ENCODE data around the gene TRIP13. TPM values are rescaled to one million over a fixed set of nuclear protein-coding genes. Genes with fewer than 3 reads are reported as not detected.
"Not testable (repeated sequence)": the region's sequence is repeated elsewhere in the genome, so short reads cannot be mapped to it uniquely, and the experiment has no call there.

Gene TRIP13
- total and polyA plus RNA-seq, 7 donors = 0.39 to 2.9 (median 0.81) TPM

DNA sequence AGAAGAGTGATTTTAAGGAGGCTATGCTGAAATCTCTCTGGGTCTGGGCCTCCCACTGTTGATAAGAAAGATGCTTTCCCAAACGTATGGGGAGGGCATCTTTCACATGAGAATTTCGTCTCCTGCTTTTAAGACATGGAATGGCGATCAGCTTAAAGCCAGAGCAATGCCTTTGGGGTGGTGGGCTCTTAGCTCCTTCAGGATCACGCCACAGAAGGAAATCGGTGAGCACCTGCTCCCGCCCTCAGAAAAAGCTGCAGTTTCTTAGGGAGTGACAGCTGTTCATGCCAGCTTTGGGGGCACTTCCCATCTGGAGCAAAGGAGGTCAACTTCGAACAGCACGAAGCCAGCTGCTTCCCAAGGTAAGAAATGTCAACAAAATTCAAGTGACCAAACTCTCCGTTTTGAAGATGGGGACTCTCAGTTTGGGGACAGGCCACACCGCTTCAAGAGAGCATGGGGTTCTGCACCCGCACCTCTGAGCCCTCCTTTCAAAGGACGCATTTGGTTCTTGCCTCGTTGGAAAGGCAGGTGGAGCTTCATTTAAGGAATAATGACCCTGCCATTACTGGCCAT, 39.0 kb downstream of the TRIP13 start:
- intact Hi-C loops (cut with DNase I) = no loop called here
- Histone ChIP-seq H3K36me3 (ENCODE audit: insufficient read depth in 1 of 2, low read depth in 1 of 2) (no peaks in the 10 kb centered on the region), H3K27me3 (ENCODE audit: insufficient read depth in 3 of 3, low read length in 2 of 3) (peaks cover 0 to 26% (median 5%) of the 10 kb centered on the region in 3 donors), H3K27ac (no peak overlapping the region), H3K4me1 (peaks cover 3% of the 10 kb centered on the region), H3K4me3 (no peak overlapping the region), H3K9me3 (no peaks in the 10 kb centered on the region)
- TF ChIP-seq, protein P1, sequence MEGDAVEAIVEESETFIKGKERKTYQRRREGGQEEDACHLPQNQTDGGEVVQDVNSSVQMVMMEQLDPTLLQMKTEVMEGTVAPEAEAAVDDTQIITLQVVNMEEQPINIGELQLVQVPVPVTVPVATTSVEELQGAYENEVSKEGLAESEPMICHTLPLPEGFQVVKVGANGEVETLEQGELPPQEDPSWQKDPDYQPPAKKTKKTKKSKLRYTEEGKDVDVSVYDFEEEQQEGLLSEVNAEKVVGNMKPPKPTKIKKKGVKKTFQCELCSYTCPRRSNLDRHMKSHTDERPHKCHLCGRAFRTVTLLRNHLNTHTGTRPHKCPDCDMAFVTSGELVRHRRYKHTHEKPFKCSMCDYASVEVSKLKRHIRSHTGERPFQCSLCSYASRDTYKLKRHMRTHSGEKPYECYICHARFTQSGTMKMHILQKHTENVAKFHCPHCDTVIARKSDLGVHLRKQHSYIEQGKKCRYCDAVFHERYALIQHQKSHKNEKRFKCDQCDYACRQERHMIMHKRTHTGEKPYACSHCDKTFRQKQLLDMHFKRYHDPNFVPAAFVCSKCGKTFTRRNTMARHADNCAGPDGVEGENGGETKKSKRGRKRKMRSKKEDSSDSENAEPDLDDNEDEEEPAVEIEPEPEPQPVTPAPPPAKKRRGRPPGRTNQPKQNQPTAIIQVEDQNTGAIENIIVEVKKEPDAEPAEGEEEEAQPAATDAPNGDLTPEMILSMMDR (IDR thresholded peaks at IDR 0.05) = no peak
- DNase-seq (no peak), ATAC-seq (no peak)
- 75 to 78% (median 76%) methylated on average over 13 of the region's 13 CpGs for WGBS, 3 donors

DNA sequence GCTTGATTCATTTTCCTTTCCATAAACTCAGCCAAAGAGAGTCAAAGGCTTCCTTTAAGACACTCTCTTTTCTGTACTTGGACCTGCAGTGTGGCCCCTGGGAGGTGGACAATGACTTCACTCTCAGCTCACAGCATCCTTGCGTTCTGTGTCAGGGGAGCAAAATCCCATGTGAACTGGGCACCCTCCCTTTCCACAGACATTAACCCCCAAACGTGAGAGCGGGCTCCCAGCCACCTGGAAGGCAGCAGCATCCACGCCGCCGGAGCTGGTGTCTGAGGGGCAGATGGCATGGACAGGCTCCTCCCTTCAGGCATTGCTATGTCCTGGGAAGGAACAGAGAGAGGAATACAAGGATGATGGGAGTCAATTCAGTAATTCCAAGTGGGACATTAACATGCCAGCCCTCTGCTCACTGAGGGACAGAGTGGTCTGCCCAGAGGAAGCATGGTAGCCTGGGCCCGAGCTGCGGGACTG, 39.5 kb downstream of the TRIP13 start:
- TF ChIP-seq, protein P1 (IDR thresholded peaks at IDR 0.05) = no peak
- DNase-seq = peak in 1 of 2 donors; percentile 19
- ATAC-seq = no peak
- no peak overlapping the region for H3K27ac ChIP-seq
- H3K4me1 ChIP-seq = no peaks in the 10 kb centered on the region
- 61 to 68% (median 64%) methylated on average over 8 of the region's 8 CpGs for WGBS, 3 donors
- no peaks in the 10 kb centered on the region for H3K9me3 ChIP-seq
- intact Hi-C loops (cut with DNase I) = no loop called here
- peaks cover 0 to 21% (median 0%) of the 10 kb centered on the region in 3 donors for H3K27me3 ChIP-seq (ENCODE audit: insufficient read depth in 3 of 3, low read length in 2 of 3)
- no peak overlapping the region for H3K4me3 ChIP-seq
- no peaks in the 10 kb centered on the region for H3K36me3 ChIP-seq (ENCODE audit: insufficient read depth in 1 of 2, low read depth in 1 of 2)

DNA sequence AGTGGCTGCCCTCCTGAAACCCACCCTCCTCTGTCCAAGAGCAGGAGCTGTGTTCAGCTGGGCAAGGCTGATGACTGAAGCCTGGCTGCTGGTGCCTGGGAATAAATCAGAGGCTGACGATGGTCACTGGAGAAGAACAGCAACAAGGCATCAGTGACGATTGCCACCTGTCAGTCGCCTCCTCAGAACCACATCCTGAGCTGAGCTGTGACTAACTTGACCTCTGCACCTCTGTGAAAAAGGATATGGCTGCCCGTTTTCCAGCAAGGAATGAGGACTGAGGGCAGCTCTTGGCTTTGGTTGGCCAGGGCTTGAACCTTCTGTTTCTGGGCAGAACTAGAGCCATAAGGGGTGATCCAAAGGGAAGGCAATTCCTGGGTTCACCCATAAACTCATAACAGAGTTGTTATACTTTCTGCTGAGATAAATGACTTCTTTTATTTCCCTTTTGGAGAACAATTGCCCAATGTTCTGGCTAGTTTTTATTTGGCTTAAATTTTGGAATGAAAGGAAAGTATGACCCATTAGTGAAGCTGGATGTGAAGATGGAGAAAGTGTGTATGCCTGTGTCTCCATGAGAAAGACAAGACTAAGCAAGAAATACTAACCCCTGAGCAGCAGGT, 40.1 kb downstream of the TRIP13 start:
- TF ChIP-seq, protein P1 (IDR thresholded peaks at IDR 0.05) = no peak
- 28 to 47% (median 36%) methylated on average over 4 of the region's 4 CpGs for WGBS, 3 donors
- DNase-seq = peak in 1 of 2 donors; percentile 39
- Histone ChIP-seq H3K27ac (no peak overlapping the region), H3K4me3 (no peak overlapping the region), H3K27me3 (ENCODE audit: insufficient read depth in 3 of 3, low read length in 2 of 3) (peaks cover 0 to 16% (median 0%) of the 10 kb centered on the region in 3 donors), H3K9me3 (no peaks in the 10 kb centered on the region), H3K36me3 (ENCODE audit: insufficient read depth in 1 of 2, low read depth in 1 of 2) (no peaks in the 10 kb centered on the region), H3K4me1 (no peaks in the 10 kb centered on the region)
- intact Hi-C loops (cut with DNase I) = no loop called here
- peak in 2 of 4 donors; percentile 27 to 42 for ATAC-seq

DNA sequence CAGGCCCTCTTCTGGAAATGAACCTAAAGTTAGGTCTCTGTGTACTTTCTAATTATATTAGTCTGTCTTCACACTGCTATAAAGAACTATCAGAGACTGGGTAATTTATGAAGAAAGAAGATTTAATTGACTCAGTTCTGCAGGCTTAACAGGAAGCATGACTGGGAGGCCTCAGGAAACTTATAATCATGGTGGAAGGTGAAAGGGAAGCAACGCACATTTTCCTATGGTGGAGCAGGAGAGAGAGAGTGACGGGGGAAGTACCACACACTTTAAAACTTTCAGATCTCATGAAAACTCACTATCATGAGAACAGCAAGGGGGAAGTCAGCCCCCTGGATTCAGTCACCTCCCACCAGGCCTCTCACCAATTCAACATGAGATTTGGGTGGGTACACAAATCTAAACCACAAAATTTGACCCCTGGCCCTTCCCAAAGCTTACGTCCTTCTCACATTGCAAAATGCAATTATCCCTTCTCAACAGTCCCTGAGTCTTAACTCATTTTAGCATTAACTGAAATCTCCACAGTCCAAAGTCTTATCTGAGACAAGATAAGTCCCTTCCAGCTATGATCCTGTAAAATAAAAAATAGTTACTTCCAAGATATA, 40.7 kb downstream of the TRIP13 start:
- TF ChIP-seq, protein P1 (IDR thresholded peaks at IDR 0.05) = no peak
- DNase-seq (no peak), ATAC-seq (no peak)
- Histone ChIP-seq H3K27me3 (ENCODE audit: insufficient read depth in 3 of 3, low read length in 2 of 3) (peaks cover 0 to 11% (median 0%) of the 10 kb centered on the region in 3 donors), H3K4me1 (no peaks in the 10 kb centered on the region), H3K36me3 (ENCODE audit: insufficient read depth in 1 of 2, low read depth in 1 of 2) (no peaks in the 10 kb centered on the region), H3K9me3 (no peaks in the 10 kb centered on the region), H3K4me3 (no peak overlapping the region), H3K27ac (no peak overlapping the region)
- WGBS, 3 donors = 69 to 87% (median 84%) methylated on average over 3 of the region's 3 CpGs
- intact Hi-C loops (cut with DNase I) = no loop called here

DNA sequence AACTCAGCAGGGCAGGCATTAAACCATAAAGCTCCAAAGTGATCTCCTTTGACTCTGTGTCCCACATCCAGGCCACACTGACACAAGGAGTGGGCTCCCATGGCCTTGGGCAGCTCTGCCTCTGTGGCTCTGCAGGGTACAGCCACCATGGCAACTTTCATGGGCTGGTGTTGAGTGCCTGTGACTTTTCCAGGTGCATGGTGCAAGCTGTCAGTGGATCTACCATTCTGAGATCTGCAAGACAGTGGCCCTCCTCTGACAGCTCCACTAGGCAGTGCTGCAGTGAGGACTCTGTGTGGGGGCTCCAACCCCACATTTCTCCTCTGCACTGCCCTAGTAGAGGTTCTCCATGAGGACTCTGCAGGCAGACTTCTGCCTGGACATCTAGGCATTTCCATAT, 41.3 kb downstream of the TRIP13 start:
- H3K36me3 ChIP-seq (ENCODE audit: insufficient read depth in 1 of 2, low read depth in 1 of 2); H3K4me1 ChIP-seq; H3K9me3 ChIP-seq; H3K27ac ChIP-seq; H3K27me3 ChIP-seq (ENCODE audit: insufficient read depth in 3 of 3, low read length in 2 of 3); ATAC-seq; intact Hi-C loops (cut with DNase I); H3K4me3 ChIP-seq: not testable (repeated sequence)
- peak in 1 of 2 donors; percentile 4 for DNase-seq

All from psoas muscle (tissue), 8 donors.